ENCODE data around the gene TESK2. TPM values are rescaled to one million over a fixed set of nuclear protein-coding genes. Genes with fewer than 3 reads are reported as not detected.

Gene TESK2
- total and polyA plus RNA-seq, 2 of the 13 experiments (the other 11 are each of a cell fraction or from before 2014, with no cell fraction given): 5.5 to 9.6 TPM

- TF ChIP-seq PTBP1 (IDR thresholded peaks at IDR 0.05; ENCODE audit: low read depth, low read length, poor library complexity, severe bottlenecking): no peak
- 0 out of 2 replicates have a peak, but pooled peaks have one; percentile 5 for TF ChIP-seq YEATS4 (CRISPR knock-in tag; IDR thresholded peaks at IDR 0.05; ENCODE audit: borderline replicate concordance)
- TF ChIP-seq SRSF4 (IDR thresholded peaks at IDR 0.05; ENCODE audit: low read depth, low read length, poor library complexity, severe bottlenecking): no peak
- TF ChIP-seq NKX3-1 (CRISPR knock-in tag; IDR thresholded peaks at IDR 0.05): no peak
- TF ChIP-seq TCF7L2 (IDR thresholded peaks at IDR 0.05; ENCODE audit: low read depth, low read length): no peak
- TF ChIP-seq SMAD1 (CRISPR knock-in tag; IDR thresholded peaks at IDR 0.05; ENCODE audit: borderline replicate concordance, low read depth): no peak
- no peak for TF ChIP-seq ZNF737 (CRISPR knock-in tag; IDR thresholded peaks at IDR 0.05; ENCODE audit: borderline replicate concordance)
- TF ChIP-seq ZGPAT (CRISPR knock-in tag; IDR thresholded peaks at IDR 0.05): peak; percentile 37; the same call in 1 of the 2 replicates
- TF ChIP-seq MTF2 (CRISPR knock-in tag; IDR thresholded peaks at IDR 0.05; ENCODE audit: borderline replicate concordance): no peak
- peak; percentile 62 to 77; a peak in 2 of 4 replicates for TF ChIP-seq EP300 (IDR thresholded peaks at IDR 0.05; ENCODE audit: low read depth in 2 of 2, low read length in 2 of 2)
- TF ChIP-seq EP300 (CRISPR knock-in tag; IDR thresholded peaks at IDR 0.05; ENCODE audit: borderline replicate concordance): 0 out of 2 replicates have a peak, but pooled peaks have one; percentile 25
- TF ChIP-seq, protein P1, sequence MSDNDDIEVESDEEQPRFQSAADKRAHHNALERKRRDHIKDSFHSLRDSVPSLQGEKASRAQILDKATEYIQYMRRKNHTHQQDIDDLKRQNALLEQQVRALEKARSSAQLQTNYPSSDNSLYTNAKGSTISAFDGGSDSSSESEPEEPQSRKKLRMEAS (IDR thresholded peaks at IDR 0.05): peak; percentile 49
- TF ChIP-seq MEIS1 (CRISPR knock-in tag; IDR thresholded peaks at IDR 0.05; ENCODE audit: borderline replicate concordance): no peak
- no peak for TF ChIP-seq AGO2 (optimal IDR thresholded peaks at IDR 0.05; ENCODE audit: low read depth, low read length)
- TF ChIP-seq ZNF326 (CRISPR knock-in tag; IDR thresholded peaks at IDR 0.05; ENCODE audit: borderline replicate concordance): no peak
- TF ChIP-seq, protein P2, sequence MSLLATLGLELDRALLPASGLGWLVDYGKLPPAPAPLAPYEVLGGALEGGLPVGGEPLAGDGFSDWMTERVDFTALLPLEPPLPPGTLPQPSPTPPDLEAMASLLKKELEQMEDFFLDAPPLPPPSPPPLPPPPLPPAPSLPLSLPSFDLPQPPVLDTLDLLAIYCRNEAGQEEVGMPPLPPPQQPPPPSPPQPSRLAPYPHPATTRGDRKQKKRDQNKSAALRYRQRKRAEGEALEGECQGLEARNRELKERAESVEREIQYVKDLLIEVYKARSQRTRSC (CRISPR knock-in tag; IDR thresholded peaks at IDR 0.05; ENCODE audit: low read depth): no peak
- TF ChIP-seq MTA3 (CRISPR knock-in tag; IDR thresholded peaks at IDR 0.05): no peak
- no peak for TF ChIP-seq SNRNP70 (IDR thresholded peaks at IDR 0.05; ENCODE audit: low read depth, low read length)
- TF ChIP-seq, protein P3, sequence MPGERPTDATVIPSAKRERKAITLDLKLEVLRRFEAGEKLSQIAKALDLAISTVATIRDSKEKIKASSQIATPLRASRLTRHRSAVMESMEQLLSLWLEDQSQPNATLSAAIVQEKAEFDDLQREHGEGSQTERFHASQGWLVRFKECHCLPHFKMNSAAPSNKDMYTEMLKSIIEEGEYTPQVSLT (CRISPR knock-in tag; IDR thresholded peaks at IDR 0.05; ENCODE audit: borderline replicate concordance, low read depth): no peak
- TF ChIP-seq FOXP1 (IDR thresholded peaks at IDR 0.05): no peak
- TF ChIP-seq FOXP1 (CRISPR knock-in tag; IDR thresholded peaks at IDR 0.05): peak; percentile 59; the same call in 1 of the 2 replicates
- no peak for TF ChIP-seq SMAD9 (CRISPR knock-in tag; IDR thresholded peaks at IDR 0.05)
- TF ChIP-seq, protein P4, sequence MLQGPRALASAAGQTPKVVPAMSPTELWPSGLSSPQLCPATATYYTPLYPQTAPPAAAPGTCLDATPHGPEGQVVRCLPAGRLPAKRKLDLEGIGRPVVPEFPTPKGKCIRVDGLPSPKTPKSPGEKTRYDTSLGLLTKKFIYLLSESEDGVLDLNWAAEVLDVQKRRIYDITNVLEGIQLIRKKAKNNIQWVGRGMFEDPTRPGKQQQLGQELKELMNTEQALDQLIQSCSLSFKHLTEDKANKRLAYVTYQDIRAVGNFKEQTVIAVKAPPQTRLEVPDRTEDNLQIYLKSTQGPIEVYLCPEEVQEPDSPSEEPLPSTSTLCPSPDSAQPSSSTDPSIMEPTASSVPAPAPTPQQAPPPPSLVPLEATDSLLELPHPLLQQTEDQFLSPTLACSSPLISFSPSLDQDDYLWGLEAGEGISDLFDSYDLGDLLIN (CRISPR knock-in tag; IDR thresholded peaks at IDR 0.05; ENCODE audit: borderline replicate concordance): no peak
- TF ChIP-seq ZFP1 (CRISPR knock-in tag; IDR thresholded peaks at IDR 0.05): no peak
- no peak for TF ChIP-seq PCBP1 (IDR thresholded peaks at IDR 0.05; ENCODE audit: borderline replicate concordance, low read depth, low read length)
Measured at GRCh38 chr1:45297666-45298356, 193.2 kb downstream of the TESK2 start (continued).
